ENCODE results near the gene SCFD2.

Gene SCFD2

DNA sequence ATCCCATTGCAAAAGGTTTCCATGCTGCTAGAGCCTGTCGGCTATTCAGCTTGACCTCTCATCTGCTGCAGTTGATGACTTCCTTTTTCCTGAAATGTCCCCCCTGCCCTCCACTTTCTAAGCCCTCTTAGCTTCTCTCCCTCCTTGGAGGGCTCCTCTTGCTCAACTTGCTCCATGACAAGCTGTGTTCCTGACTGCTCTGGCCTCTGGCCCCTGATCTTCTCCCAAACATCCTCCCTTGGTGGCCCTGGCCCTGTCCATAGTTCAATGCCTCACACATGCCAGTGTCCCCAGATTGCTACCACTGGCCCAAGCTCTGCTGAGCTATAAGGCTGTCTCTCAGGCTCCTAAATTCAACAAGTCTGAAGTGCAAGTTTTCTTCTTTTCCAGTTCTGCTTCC lies 474.1 kb downstream of the SCFD2 start:
- no peak overlapping the region for H3K4me3 ChIP-seq (ENCODE audit: low read length)
- H3K36me3 ChIP-seq (ENCODE audit: insufficient read depth, low read length) = no peaks in the 10 kb centered on the region
- H3K4me1 ChIP-seq (ENCODE audit: control insufficient read depth, insufficient read depth, low read length) = no peaks in the 10 kb centered on the region
- H3K9me3 ChIP-seq (replicated peaks; ENCODE audit: low read length) = no peaks in the 10 kb centered on the region
- H3K9ac ChIP-seq (ENCODE audit: low read depth, low read length) = no peak overlapping the region
- H3K4me2 ChIP-seq (ENCODE audit: low read length) = no peak overlapping the region
- no peaks in the 10 kb centered on the region for H3K27me3 ChIP-seq (ENCODE audit: control insufficient read depth, insufficient read depth, low read length)

DNA sequence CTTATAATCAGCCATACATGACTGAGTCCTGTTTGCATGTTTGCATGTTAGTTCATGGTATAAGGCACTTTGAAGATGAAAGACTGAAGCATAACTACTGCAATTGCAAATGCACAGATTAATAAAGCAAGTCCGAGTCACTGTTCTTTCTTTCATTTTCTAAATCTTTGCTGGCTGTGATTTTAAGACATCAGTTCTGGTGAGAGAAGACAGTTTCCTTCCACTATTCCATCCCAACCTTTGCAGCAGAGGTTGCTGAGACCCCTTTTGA lies 475.4 kb downstream of the SCFD2 start:
- H3K4me3 ChIP-seq (ENCODE audit: low read length) = no peak overlapping the region
- H3K4me2 ChIP-seq (ENCODE audit: low read length) = no peak overlapping the region
- H3K9me3 ChIP-seq (replicated peaks; ENCODE audit: low read length) = no peaks in the 10 kb centered on the region
- H3K27me3 ChIP-seq (ENCODE audit: control insufficient read depth, insufficient read depth, low read length) = no peaks in the 10 kb centered on the region
- no peak overlapping the region for H3K9ac ChIP-seq (ENCODE audit: low read depth, low read length)
- no peaks in the 10 kb centered on the region for H3K4me1 ChIP-seq (ENCODE audit: control insufficient read depth, insufficient read depth, low read length)
- no peaks in the 10 kb centered on the region for H3K36me3 ChIP-seq (ENCODE audit: insufficient read depth, low read length)

DNA sequence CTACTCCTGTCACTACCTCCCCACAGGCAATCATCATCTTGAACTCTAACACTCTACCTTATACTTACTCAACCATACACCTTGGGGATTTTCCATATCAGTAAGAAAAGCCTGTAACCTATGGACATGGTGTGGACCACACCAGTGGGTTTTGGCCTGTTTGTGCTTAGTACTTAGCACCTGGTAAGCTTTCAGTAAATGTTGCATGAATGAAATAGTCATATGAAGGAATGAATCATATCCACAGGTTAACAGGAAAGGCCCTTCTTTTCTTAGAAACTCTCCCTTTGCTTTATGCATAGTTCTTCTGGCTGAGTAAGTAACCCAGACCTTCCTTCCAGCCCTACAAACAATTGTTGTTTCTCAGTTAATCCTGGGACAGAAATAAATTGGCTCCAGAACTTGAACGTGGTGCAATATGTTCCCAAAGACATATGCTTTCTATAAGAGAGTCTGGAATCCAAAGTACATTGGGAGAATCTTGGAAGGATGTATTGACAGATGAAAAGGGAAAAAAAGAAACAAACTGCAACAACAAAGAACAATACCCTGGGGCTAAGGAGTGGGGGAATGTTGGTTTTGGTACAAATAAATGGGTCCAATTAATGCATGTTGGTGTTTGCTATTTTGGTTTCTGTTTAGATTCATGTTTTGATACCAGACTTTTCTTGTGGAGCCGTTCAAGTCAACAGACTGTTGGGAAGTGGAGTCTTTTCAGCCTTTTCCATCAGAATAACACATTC lies 475.9 kb downstream of the SCFD2 start:
- no peak overlapping the region for H3K9ac ChIP-seq (ENCODE audit: low read depth, low read length)
- H3K4me3 ChIP-seq (ENCODE audit: low read length) = no peak overlapping the region
- H3K9me3 ChIP-seq (replicated peaks; ENCODE audit: low read length) = no peaks in the 10 kb centered on the region
- no peaks in the 10 kb centered on the region for H3K36me3 ChIP-seq (ENCODE audit: insufficient read depth, low read length)
- no peaks in the 10 kb centered on the region for H3K4me1 ChIP-seq (ENCODE audit: control insufficient read depth, insufficient read depth, low read length)
- no peaks in the 10 kb centered on the region for H3K27me3 ChIP-seq (ENCODE audit: control insufficient read depth, insufficient read depth, low read length)
- no peak overlapping the region for H3K4me2 ChIP-seq (ENCODE audit: low read length)

DNA sequence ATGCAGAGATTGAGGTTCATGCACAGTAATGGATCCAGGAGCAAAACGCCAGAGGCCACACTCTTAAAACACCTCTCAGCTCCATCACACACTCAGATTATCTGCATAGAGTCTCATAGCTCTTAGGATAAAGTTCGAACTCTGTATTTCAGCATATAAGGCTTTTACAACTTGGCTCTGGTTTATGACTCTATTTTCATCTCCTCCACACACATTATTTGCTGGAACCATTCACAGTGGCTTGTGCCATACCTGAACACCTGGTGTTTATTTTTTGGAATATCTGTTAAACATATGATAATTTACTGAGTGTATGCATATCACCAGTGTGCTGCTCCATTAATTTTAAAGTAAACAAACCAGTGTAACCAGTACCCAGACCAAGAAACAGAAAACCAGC lies 476.5 kb downstream of the SCFD2 start:
- Histone ChIP-seq H3K4me3 (ENCODE audit: low read length) (no peak overlapping the region), H3K9me3 (replicated peaks; ENCODE audit: low read length) (no peaks in the 10 kb centered on the region), H3K27me3 (ENCODE audit: control insufficient read depth, insufficient read depth, low read length) (no peaks in the 10 kb centered on the region), H3K4me2 (ENCODE audit: low read length) (no peak overlapping the region), H3K4me1 (ENCODE audit: control insufficient read depth, insufficient read depth, low read length) (no peaks in the 10 kb centered on the region), H3K9ac (ENCODE audit: low read depth, low read length) (no peak overlapping the region), H3K36me3 (ENCODE audit: insufficient read depth, low read length) (no peaks in the 10 kb centered on the region)

DNA sequence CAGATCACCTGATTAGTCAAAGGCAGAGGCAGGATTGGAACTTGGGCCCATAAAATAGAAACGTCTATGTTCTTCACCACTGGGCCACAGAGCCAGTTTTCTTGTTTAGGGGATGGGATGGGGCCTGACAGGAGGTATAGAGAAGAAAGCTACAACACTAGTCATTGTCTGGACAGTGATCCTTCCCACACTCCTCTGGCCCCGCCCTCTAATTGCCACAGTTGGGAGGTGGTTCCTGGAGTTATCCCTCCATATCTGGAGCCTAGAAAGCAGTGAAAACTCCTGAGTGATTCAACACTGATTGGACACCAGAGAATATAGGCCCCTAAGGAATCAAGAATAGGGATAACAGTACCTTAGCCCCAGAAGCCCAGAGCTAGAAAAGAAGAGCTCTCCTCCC lies 480.9 kb downstream of the SCFD2 start:
- no peaks in the 10 kb centered on the region for H3K9me3 ChIP-seq (replicated peaks; ENCODE audit: low read length)
- H3K4me2 ChIP-seq (ENCODE audit: low read length) = no peak overlapping the region
- no peaks in the 10 kb centered on the region for H3K4me1 ChIP-seq (ENCODE audit: control insufficient read depth, insufficient read depth, low read length)
- H3K9ac ChIP-seq (ENCODE audit: low read depth, low read length) = no peak overlapping the region
- no peaks in the 10 kb centered on the region for H3K36me3 ChIP-seq (ENCODE audit: insufficient read depth, low read length)
- H3K4me3 ChIP-seq (ENCODE audit: low read length) = no peak overlapping the region
- no peaks in the 10 kb centered on the region for H3K27me3 ChIP-seq (ENCODE audit: control insufficient read depth, insufficient read depth, low read length)

DNA sequence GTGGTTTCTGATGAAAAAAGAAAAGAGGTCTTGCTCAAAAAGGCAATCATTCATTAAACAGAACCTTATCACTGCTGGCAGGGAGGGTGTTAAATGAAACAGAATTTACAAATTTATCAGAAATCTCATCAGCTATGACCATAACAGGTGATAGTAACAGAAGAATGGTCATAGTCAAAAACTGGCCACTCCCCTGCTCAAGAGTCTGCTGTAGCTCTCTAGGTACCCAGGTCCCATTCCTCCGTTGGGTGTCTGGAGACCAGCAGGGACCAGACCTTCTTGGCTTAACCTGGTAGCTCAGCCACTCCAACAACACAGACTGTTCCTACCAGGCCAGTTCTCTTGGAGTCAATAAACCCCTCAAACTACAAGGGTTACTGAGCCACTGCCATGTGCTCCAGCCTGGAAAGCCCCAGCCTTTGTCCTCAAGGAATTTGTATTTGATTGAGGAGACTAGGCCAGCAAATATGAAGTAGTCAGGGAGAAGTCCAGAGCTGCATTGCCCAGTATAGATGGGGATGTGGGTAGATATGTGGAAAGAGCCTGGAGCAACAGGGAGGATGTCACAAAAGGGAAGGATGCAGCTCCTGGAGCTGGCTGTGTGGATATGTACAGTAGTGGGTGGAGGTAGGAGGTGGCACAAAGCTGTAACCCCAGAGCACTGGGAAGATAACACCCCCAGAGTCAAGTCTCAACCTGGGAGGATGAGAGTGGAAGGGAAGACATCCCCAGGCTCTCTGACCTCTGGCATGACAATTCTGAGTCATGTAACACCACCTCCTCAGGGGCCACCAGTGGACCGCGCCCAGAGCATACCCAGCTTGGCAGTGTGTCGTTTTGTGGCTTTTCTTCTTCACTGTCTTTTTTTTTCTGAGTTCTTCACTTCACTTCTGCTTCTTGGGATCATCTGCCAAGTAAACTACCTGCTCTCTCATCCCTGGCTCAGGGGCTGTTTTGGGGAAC lies 481.9 kb downstream of the SCFD2 start:
- Histone ChIP-seq H3K27me3 (ENCODE audit: control insufficient read depth, insufficient read depth, low read length) (no peaks in the 10 kb centered on the region), H3K9ac (ENCODE audit: low read depth, low read length) (no peak overlapping the region), H3K4me3 (ENCODE audit: low read length) (no peak overlapping the region), H3K36me3 (ENCODE audit: insufficient read depth, low read length) (no peaks in the 10 kb centered on the region), H3K9me3 (replicated peaks; ENCODE audit: low read length) (no peaks in the 10 kb centered on the region), H3K4me1 (ENCODE audit: control insufficient read depth, insufficient read depth, low read length) (no peaks in the 10 kb centered on the region), H3K4me2 (ENCODE audit: low read length) (no peak overlapping the region)

DNA sequence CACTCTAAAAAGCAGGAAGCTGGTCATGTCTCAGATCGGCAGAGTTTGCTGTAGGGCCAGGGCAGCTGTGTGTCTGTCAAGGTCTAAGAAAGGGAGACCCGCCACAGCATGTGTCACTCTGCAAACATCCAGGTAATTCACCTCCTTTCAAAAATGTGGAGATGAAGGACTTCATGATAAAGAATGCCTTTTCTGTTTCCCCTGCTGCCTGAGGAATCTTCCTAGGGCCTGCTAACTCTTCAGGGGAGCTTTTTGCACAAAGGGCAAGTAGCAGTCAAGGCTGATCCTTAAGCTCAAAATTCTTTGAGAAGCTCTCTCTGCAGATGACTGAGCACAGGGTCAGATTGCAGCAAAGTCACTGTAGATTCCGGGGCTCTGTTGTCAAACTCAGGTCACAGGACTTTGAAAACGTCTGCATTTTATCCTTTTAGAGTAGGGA lies 482.7 kb downstream of the SCFD2 start:
- Histone ChIP-seq H3K4me2 (ENCODE audit: low read length) (no peak overlapping the region), H3K4me1 (ENCODE audit: control insufficient read depth, insufficient read depth, low read length) (no peaks in the 10 kb centered on the region), H3K9ac (ENCODE audit: low read depth, low read length) (no peak overlapping the region)

DNA sequence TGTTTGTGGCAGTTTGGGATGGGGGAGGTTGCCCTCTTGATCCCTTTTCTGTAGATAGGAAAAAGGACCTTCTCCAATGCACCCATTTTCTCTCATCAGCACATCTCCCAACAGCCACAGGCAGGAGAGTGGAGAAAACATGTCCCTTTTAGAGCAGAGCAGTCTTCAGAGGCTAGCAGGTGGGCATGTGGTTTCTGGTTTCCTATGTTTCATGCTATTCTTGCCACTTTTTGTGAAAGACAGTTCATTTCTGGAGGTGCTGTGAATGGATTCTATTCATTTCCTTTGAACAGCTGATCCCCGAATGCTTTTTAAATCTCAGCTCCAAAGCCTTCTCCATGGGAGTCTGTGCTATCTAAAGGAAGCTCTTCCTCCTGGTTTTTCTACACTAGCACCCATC lies 484.9 kb downstream of the SCFD2 start:
- Histone ChIP-seq H3K27me3 (ENCODE audit: control insufficient read depth, insufficient read depth, low read length) (no peaks in the 10 kb centered on the region), H3K9me3 (replicated peaks; ENCODE audit: low read length) (no peaks in the 10 kb centered on the region), H3K4me3 (ENCODE audit: low read length) (no peak overlapping the region), H3K36me3 (ENCODE audit: insufficient read depth, low read length) (no peaks in the 10 kb centered on the region), H3K4me1 (ENCODE audit: control insufficient read depth, insufficient read depth, low read length) (no peaks in the 10 kb centered on the region), H3K4me2 (ENCODE audit: low read length) (no peak overlapping the region), H3K9ac (ENCODE audit: low read depth, low read length) (no peak overlapping the region)

More for the DNA sequence above, 482.7 kb downstream of the SCFD2 start:
- no peaks in the 10 kb centered on the region for H3K36me3 ChIP-seq (ENCODE audit: insufficient read depth, low read length)
- no peaks in the 10 kb centered on the region for H3K27me3 ChIP-seq (ENCODE audit: control insufficient read depth, insufficient read depth, low read length)
- no peaks in the 10 kb centered on the region for H3K9me3 ChIP-seq (replicated peaks; ENCODE audit: low read length)
- no peak overlapping the region for H3K4me3 ChIP-seq (ENCODE audit: low read length)

DNA sequence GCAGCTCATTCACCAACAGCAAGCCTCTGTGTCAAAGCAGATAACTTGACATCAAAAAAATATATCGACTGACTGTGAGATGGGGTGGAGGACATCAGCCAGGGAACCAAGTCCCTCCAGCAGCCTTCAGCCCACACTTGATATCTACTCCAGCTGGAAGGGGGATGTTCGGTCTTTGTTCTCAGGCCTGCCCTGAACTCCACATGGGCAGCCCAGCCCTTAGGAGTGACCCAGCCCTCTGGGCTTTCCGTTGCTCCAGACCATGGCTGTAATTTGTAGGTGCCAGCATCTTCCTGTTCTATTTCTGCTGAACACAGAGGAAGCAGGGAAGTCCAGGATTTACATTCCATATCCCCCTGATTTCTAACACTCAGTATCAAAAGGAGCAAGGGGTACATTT lies 486.4 kb downstream of the SCFD2 start:
- Histone ChIP-seq H3K27me3 (ENCODE audit: control insufficient read depth, insufficient read depth, low read length) (no peaks in the 10 kb centered on the region), H3K4me2 (ENCODE audit: low read length) (no peak overlapping the region), H3K36me3 (ENCODE audit: insufficient read depth, low read length) (no peaks in the 10 kb centered on the region), H3K9ac (ENCODE audit: low read depth, low read length) (no peak overlapping the region), H3K9me3 (replicated peaks; ENCODE audit: low read length) (no peaks in the 10 kb centered on the region), H3K4me1 (ENCODE audit: control insufficient read depth, insufficient read depth, low read length) (no peaks in the 10 kb centered on the region), H3K4me3 (ENCODE audit: low read length) (no peak overlapping the region)

DNA sequence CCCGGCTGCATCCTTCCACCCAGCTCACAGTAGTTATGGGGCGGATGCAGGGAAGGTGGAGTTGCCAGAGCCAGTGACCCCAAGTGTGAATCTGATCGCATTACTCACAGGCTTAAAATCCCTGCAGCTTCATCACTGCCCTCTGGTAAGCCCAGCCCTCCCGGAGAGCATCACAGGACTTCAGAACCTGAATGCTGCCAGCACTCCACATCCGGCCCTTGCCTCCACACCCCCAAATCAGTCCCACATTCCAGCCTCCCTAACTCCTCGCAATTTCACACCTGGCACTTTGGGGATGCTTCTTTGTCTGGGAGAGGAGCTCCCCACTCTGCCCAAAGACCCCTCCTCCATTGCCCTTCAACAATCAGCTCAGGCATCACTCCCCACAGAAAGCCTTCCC lies 488.2 kb downstream of the SCFD2 start:
- H3K27me3 ChIP-seq (ENCODE audit: control insufficient read depth, insufficient read depth, low read length) = no peaks in the 10 kb centered on the region
- H3K4me1 ChIP-seq (ENCODE audit: control insufficient read depth, insufficient read depth, low read length) = no peaks in the 10 kb centered on the region
- H3K9ac ChIP-seq (ENCODE audit: low read depth, low read length) = no peak overlapping the region
- no peaks in the 10 kb centered on the region for H3K9me3 ChIP-seq (replicated peaks; ENCODE audit: low read length)
- no peaks in the 10 kb centered on the region for H3K36me3 ChIP-seq (ENCODE audit: insufficient read depth, low read length)
- H3K4me3 ChIP-seq (ENCODE audit: low read length) = no peak overlapping the region
- no peak overlapping the region for H3K4me2 ChIP-seq (ENCODE audit: low read length)

DNA sequence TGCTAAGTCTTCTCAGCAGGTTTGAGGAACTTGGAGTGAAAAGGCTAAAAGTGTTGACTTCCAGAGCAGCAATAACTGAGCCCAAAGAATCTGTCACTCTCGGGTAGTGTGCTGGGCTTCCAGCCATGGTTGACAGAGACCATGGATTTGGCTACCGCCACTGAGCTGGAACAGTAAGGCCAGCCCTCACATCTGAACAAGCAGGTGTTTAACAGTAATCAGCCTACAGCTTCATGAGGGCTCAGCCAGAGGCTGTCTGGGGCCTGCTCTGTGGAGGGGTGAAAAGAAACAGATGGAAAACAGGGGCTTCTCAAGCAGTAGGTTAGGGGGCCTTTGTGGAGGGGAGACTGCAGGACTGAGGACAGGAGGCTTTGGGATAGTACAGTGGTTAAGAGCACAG lies 488.8 kb downstream of the SCFD2 start:
- no peak overlapping the region for H3K4me2 ChIP-seq (ENCODE audit: low read length)
- no peak overlapping the region for H3K4me3 ChIP-seq (ENCODE audit: low read length)
- no peaks in the 10 kb centered on the region for H3K9me3 ChIP-seq (replicated peaks; ENCODE audit: low read length)
- H3K27me3 ChIP-seq (ENCODE audit: control insufficient read depth, insufficient read depth, low read length) = no peaks in the 10 kb centered on the region
- no peak overlapping the region for H3K9ac ChIP-seq (ENCODE audit: low read depth, low read length)
- no peaks in the 10 kb centered on the region for H3K4me1 ChIP-seq (ENCODE audit: control insufficient read depth, insufficient read depth, low read length)
- H3K36me3 ChIP-seq (ENCODE audit: insufficient read depth, low read length) = no peaks in the 10 kb centered on the region

DNA sequence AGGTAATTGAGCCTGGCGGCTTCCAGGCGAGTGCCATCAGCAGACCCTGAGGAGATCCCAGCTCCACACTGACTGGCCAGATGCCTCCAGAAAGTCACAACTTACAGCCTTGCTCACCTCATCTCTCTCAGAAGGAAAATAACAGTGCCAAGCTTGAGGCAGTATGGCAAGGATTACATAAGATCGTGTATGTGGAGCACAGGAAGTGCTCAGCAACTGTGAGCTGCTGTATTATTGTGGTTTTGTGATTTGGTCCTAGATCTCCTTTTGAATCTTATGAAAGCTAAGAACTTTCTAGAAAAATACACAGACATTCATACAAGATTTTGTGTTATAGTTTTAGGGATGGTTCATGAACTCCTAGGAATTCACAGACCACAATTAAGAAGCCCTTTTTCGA lies 489.8 kb downstream of the SCFD2 start:
- H3K4me1 ChIP-seq (ENCODE audit: control insufficient read depth, insufficient read depth, low read length) = no peaks in the 10 kb centered on the region
- no peak overlapping the region for H3K9ac ChIP-seq (ENCODE audit: low read depth, low read length)
- H3K4me2 ChIP-seq (ENCODE audit: low read length) = no peak overlapping the region
- H3K36me3 ChIP-seq (ENCODE audit: insufficient read depth, low read length) = no peaks in the 10 kb centered on the region
- H3K27me3 ChIP-seq (ENCODE audit: control insufficient read depth, insufficient read depth, low read length) = no peaks in the 10 kb centered on the region
- H3K9me3 ChIP-seq (replicated peaks; ENCODE audit: low read length) = no peaks in the 10 kb centered on the region
- H3K4me3 ChIP-seq (ENCODE audit: low read length) = no peak overlapping the region
